H9 (cell line): ENCODE results near the gene IFNW1. TPM values are rescaled to one million over a fixed set of nuclear protein-coding genes. Genes with fewer than 3 reads are reported as not detected.

ENCODE experiments used
- DNase-seq: peaks from one replicate; pipeline ENCODE4 v3.0.0-alpha.2; 2017
- H2AFZ ChIP-seq: one replicate; pipeline ENCODE4 v1.6.1; 2013; ENCODE audit warnings: mild to moderate bottlenecking, low read length, control low read depth, moderate library complexity
- H2AK5ac ChIP-seq: 2 replicates; pipeline ENCODE4 v1.6.1; 2013; ENCODE audit warnings: low read length, control low read depth, mixed read lengths; ENCODE audit not compliant: insufficient read length
- H2BK120ac ChIP-seq: one replicate; pipeline ENCODE4 v1.6.1; 2013; ENCODE audit warnings: low read depth, mild to moderate bottlenecking, low read length, control low read depth, inconsistent platforms; ENCODE audit not compliant: poor library complexity, severe bottlenecking
- H2BK12ac ChIP-seq: 2 replicates; pipeline ENCODE4 v1.6.1; 2013; ENCODE audit warnings: low read length, control low read depth, mixed read lengths, low read depth; ENCODE audit not compliant: insufficient read length
- H2BK15ac ChIP-seq: 2 replicates; pipeline ENCODE4 v1.6.1; 2013; ENCODE audit warnings: low read depth, low read length, control low read depth
- H2BK20ac ChIP-seq: one replicate; pipeline ENCODE4 v1.6.1; 2013; ENCODE audit warnings: low read depth, mild to moderate bottlenecking, low read length, control low read depth, inconsistent platforms; ENCODE audit not compliant: poor library complexity, severe bottlenecking
- H2BK5ac ChIP-seq: 2 replicates; pipeline ENCODE4 v1.6.1; 2013; ENCODE audit warnings: low read length, control low read depth, mixed read lengths; ENCODE audit not compliant: insufficient read length
- H3K14ac ChIP-seq: 2 replicates; pipeline ENCODE4 v1.6.1; 2013; ENCODE audit warnings: low read length, control low read depth; ENCODE audit not compliant: insufficient read depth
- H3K18ac ChIP-seq: 2 replicates; pipeline ENCODE4 v1.6.1; 2013; ENCODE audit warnings: low read depth, mild to moderate bottlenecking, mixed read lengths, low read length, control low read depth; ENCODE audit not compliant: insufficient read length
- H3K23ac ChIP-seq: 2 replicates; pipeline ENCODE4 v1.6.1; 2013; ENCODE audit warnings: low read length, control low read depth, mixed read lengths, low read depth; ENCODE audit not compliant: insufficient read length
- H3K23me2 ChIP-seq: 2 replicates; pipeline ENCODE4 v1.6.1; 2013; ENCODE audit warnings: low read depth, mild to moderate bottlenecking, mixed read lengths, low read length, control low read depth; ENCODE audit not compliant: insufficient read length, poor library complexity, severe bottlenecking
- H3K27ac ChIP-seq: 2 replicates; pipeline ENCODE4 v1.5.1; 2013; ENCODE audit warnings: low read length, control low read depth, mixed read lengths, low read depth; ENCODE audit not compliant: insufficient read length
- H3K27me3 ChIP-seq: 2 replicates; pipeline ENCODE4 v1.6.1; 2013; ENCODE audit warnings: low read length, control low read depth, inconsistent platforms; ENCODE audit not compliant: insufficient read depth
- H3K4ac ChIP-seq: 2 replicates; pipeline ENCODE4 v1.6.1; 2013; ENCODE audit warnings: low read depth, mild to moderate bottlenecking, control low read depth, inconsistent platforms, low read length, moderate library complexity
- H3K4me1 ChIP-seq: 2 replicates; pipeline ENCODE4 v1.6.1; 2013; ENCODE audit warnings: low read length, control low read depth, inconsistent platforms; ENCODE audit not compliant: insufficient read depth
- H3K4me2 ChIP-seq: 2 replicates; pipeline ENCODE4 v1.6.1; 2013; ENCODE audit warnings: low read length, control low read depth, mixed read lengths; ENCODE audit not compliant: insufficient read length, insufficient read depth
- H3K56ac ChIP-seq: 2 replicates; pipeline ENCODE4 v1.6.1; 2013; ENCODE audit warnings: low read depth, mild to moderate bottlenecking, mixed read lengths, low read length, control low read depth; ENCODE audit not compliant: insufficient read length
- H3K79me1 ChIP-seq: 2 replicates; pipeline ENCODE4 v1.6.1; 2013; ENCODE audit warnings: low read depth, mild to moderate bottlenecking, moderate library complexity, low read length, control low read depth, inconsistent platforms; ENCODE audit not compliant: insufficient read depth, poor library complexity, severe bottlenecking
- H3K79me2 ChIP-seq: 2 replicates; pipeline ENCODE4 v1.6.1; 2013; ENCODE audit warnings: low read length, control low read depth, inconsistent platforms; ENCODE audit not compliant: insufficient read depth
- H3K9ac ChIP-seq: 2 replicates; pipeline ENCODE4 v1.6.1; 2013; ENCODE audit warnings: low read length, control low read depth, mixed read lengths; ENCODE audit not compliant: insufficient read length; ENCODE audit errors: extremely low read depth
- H3K9me3 ChIP-seq: one replicate; pipeline ENCODE4 v1.6.1; 2013; ENCODE audit warnings: low read depth, low read length, inconsistent platforms; ENCODE audit not compliant: control insufficient read depth
- H3T11ph ChIP-seq: one replicate; pipeline ENCODE4 v1.6.1; 2013; ENCODE audit warnings: mild to moderate bottlenecking, low read length, control low read depth, inconsistent platforms
- H4K20me1 ChIP-seq: one replicate; pipeline ENCODE4 v1.6.1; 2013; ENCODE audit not compliant: control insufficient read depth, insufficient read length, insufficient read depth
- H4K5ac ChIP-seq: 2 replicates; pipeline ENCODE4 v1.6.1; 2013; ENCODE audit warnings: low read depth, mild to moderate bottlenecking, mixed read lengths, low read length, control low read depth; ENCODE audit not compliant: insufficient read length
- H4K8ac ChIP-seq: replicated peaks from 2 replicates; pipeline ENCODE4 v1.6.1; 2013; ENCODE audit warnings: low read length, control low read depth, mixed read lengths, low read depth; ENCODE audit not compliant: insufficient read length
- H4K91ac ChIP-seq: 2 replicates; pipeline ENCODE4 v1.6.1; 2013; ENCODE audit warnings: low read depth, mild to moderate bottlenecking, moderate library complexity, mixed read lengths, low read length, control low read depth; ENCODE audit not compliant: insufficient read length
- H3K27ac Mint-ChIP-seq, 3 experiments: 2 replicates in 2 of 3; 3 replicates in 1 of 3; pipeline ENCODE4 v1.8.0; 2020 to 2021; ENCODE audit warnings: mixed read lengths in 3 of 3, mild to moderate bottlenecking in 1 of 3, moderate library complexity in 1 of 3
- H3K27me3 Mint-ChIP-seq: 2 replicates; pipeline ENCODE4 v1.8.0; 2021; ENCODE audit warnings: low read depth, mild to moderate bottlenecking, moderate library complexity, mixed read lengths
- H3K36me3 Mint-ChIP-seq, 3 experiments: 2 replicates in 2 of 3; 3 replicates in 1 of 3; pipeline ENCODE4 v1.8.0; 2020 to 2021; ENCODE audit warnings: low read depth in 3 of 3, mixed read lengths in 3 of 3; ENCODE audit not compliant: insufficient read depth in 1 of 3
- H3K4me1 Mint-ChIP-seq, 2 experiments: 2 replicates each; pipeline ENCODE4 v1.8.0; 2020; ENCODE audit warnings: mixed read lengths in 2 of 2
- H3K4me3 Mint-ChIP-seq, 2 experiments: 2 replicates in 1 of 2; 3 replicates in 1 of 2; pipeline ENCODE4 v1.8.0; 2020 to 2021; ENCODE audit warnings: mild to moderate bottlenecking in 2 of 2, mixed read lengths in 2 of 2, moderate library complexity in 1 of 2
- H3K9me3 Mint-ChIP-seq, 2 experiments: 2 replicates in 1 of 2; 3 replicates in 1 of 2; pipeline ENCODE4 v1.8.0; 2020; ENCODE audit warnings: mild to moderate bottlenecking in 2 of 2, mixed read lengths in 2 of 2, moderate library complexity in 1 of 2
- CTCF ChIP-seq: fragments of 200-600 bp; sonication (generic); conservative IDR thresholded peaks from 3 replicates; pipeline ENCODE4 v1.8.0; 2021; ENCODE audit warnings: antibody characterized with exemption, mild to moderate bottlenecking
- WGBS: extraction: QIAGEN DNeasy Blood & Tissue Kit; methylation state at CpG from one replicate; pipeline ENCODE4 v1.1.7; 2013; ENCODE audit warnings: missing lambda C conversion rate, low lambda C conversion rate, mixed read lengths; ENCODE audit not compliant: insufficient read length; ENCODE audit errors: extremely low coverage; 5-methylcytosine and 5-hydroxymethylcytosine counted together
- total RNA-seq: library from RNA; stranded (reverse); gene quantifications from 2 replicates; pipeline ENCODE4 v1.2.1, GENCODE V29; 2021

IFNW1 gene
- total RNA-seq, 1 experiment from 2014 or later, result not detected

- H3K36me3 Mint-ChIP-seq, result no peaks in the 10 kb centered on the region
- no peak for TF ChIP-seq CTCF
Observed at GRCh38 chr9:21144603-21145002, 3.0 kb upstream of the IFNW1 start.

More at GRCh38 chr9:21144603-21145002, 3.0 kb upstream of the IFNW1 start:
- no peak overlapping the region for H2BK5ac ChIP-seq
- no peak overlapping the region for H2BK12ac ChIP-seq
- no peaks in the 10 kb centered on the region for H3K9me3 ChIP-seq
- H3K9ac ChIP-seq, result no peak overlapping the region
- H4K91ac ChIP-seq, result no peak overlapping the region
- H2AFZ ChIP-seq, result no peak overlapping the region
- no peak overlapping the region for H3K56ac ChIP-seq
- Mint-ChIP-seq H3K9me3 (peaks cover 3 to 5% of the 10 kb centered on the region in 2 experiments; a peak in 4 of 5 replicates), H3K4me3 (no peak overlapping the region), H3K27me3 (no peaks in the 10 kb centered on the region; the same call in 1 of the 2 replicates), H3K4me1 (peaks cover 0 to 3% of the 10 kb centered on the region in 2 experiments; a peak in 1 of 4 replicates), H3K27ac (no peak overlapping the region)
- H3K27me3 ChIP-seq, result no peaks in the 10 kb centered on the region
- no peak overlapping the region for H2BK120ac ChIP-seq
- no peak overlapping the region for H3K18ac ChIP-seq
- H3K23ac ChIP-seq, result no peak overlapping the region
- H3K23me2 ChIP-seq, result no peaks in the 10 kb centered on the region
- DNase-seq, result no peak
- H3K4ac ChIP-seq, result no peak overlapping the region
- WGBS, result no CpG with 5 or more reads among the region's 1 CpG
- H2BK20ac ChIP-seq, result no peak overlapping the region
- H3K4me2 ChIP-seq, result no peak overlapping the region
- H3K79me2 ChIP-seq, result no peaks in the 10 kb centered on the region
- no peak overlapping the region for H2AK5ac ChIP-seq
- H3K79me1 ChIP-seq, result no peaks in the 10 kb centered on the region
- H3K14ac ChIP-seq, result no peak overlapping the region
- H4K20me1 ChIP-seq, result no peaks in the 10 kb centered on the region
- H3K4me1 ChIP-seq, result no peaks in the 10 kb centered on the region
- no peak overlapping the region for H3T11ph ChIP-seq
- H3K27ac ChIP-seq, result no peak overlapping the region
- H4K5ac ChIP-seq, result no peak overlapping the region
- no peak overlapping the region for H2BK15ac ChIP-seq
- no peak overlapping the region for H4K8ac ChIP-seq
